Tibial nerve (tissue), 4 donors: ENCODE data around the gene RTP1.

ENCODE experiments used
- EP300 ChIP-seq, 2 donors: sonication (generic); formaldehyde crosslinking; IDR thresholded peaks; one replicate each; pipeline ENCODE4 v1.6.1; 2017; ENCODE audit warnings: antibody characterized with exemption in 2 of 2, mild to moderate bottlenecking in 1 of 2
- POLR2A ChIP-seq, 2 donors: fragments of 450-650 bp; IDR thresholded peaks; one replicate each; pipeline ENCODE4 v1.6.1; 2017; ENCODE audit warnings: antibody characterized with exemption in 2 of 2, mild to moderate bottlenecking in 2 of 2, moderate library complexity in 2 of 2
- TF ChIP-seq, protein P1 (sequence below), 5 experiments: fragments of 200-600 bp in 3 of 5; fragments of 450-650 bp in 2 of 5; sonication (generic) in 3 of 5; IDR thresholded peaks; one replicate each; pipeline ENCODE4 v1.5.1; 2016 to 2019; ENCODE audit warnings: antibody characterized with exemption in 5 of 5, mild to moderate bottlenecking in 3 of 5, moderate library complexity in 2 of 5

GRCh38 chr3:187208159-187208558, 10.9 kb downstream of the RTP1 start:
- TF ChIP-seq, protein P1, sequence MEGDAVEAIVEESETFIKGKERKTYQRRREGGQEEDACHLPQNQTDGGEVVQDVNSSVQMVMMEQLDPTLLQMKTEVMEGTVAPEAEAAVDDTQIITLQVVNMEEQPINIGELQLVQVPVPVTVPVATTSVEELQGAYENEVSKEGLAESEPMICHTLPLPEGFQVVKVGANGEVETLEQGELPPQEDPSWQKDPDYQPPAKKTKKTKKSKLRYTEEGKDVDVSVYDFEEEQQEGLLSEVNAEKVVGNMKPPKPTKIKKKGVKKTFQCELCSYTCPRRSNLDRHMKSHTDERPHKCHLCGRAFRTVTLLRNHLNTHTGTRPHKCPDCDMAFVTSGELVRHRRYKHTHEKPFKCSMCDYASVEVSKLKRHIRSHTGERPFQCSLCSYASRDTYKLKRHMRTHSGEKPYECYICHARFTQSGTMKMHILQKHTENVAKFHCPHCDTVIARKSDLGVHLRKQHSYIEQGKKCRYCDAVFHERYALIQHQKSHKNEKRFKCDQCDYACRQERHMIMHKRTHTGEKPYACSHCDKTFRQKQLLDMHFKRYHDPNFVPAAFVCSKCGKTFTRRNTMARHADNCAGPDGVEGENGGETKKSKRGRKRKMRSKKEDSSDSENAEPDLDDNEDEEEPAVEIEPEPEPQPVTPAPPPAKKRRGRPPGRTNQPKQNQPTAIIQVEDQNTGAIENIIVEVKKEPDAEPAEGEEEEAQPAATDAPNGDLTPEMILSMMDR (IDR thresholded peaks at IDR 0.05) = no peak
- TF ChIP-seq POLR2A (IDR thresholded peaks at IDR 0.05) (no peak), EP300 (IDR thresholded peaks at IDR 0.05) (no peak)
